ENCODE measurements around the gene RAB28. TPM values are rescaled to one million over a fixed set of nuclear protein-coding genes. Genes with fewer than 3 reads are reported as not detected.

The RAB28 gene
- polyA plus RNA-seq, 1 donor (not counting 4 experiments of a cell fraction or from before 2014, with no cell fraction given), result 19.7 TPM

DNA sequence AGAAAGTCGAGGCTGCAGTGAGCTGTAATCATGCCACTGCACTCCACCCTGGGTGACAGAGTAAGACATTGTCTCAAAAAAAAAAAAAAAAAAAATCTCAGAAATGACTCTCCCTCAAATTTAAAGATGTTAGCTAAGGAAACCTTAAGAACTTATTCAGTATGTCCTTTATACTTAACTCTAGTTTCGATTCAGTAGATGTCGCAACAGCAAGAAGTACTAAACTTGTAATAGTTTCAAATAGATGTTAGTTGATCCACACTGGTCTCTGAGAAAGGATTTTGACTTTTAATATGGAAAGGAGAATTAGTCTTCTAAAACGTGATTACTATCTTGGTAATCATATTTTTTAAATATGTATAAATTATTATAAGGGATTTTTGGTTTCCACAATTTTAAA, 30.6 kb upstream of the RAB28 start:
- Histone ChIP-seq H3K36me3 (ENCODE audit: control insufficient read depth in 2 of 2, extremely low read depth in 1 of 2, insufficient read depth in 2 of 2, low read length in 2 of 2) (no peaks in the 10 kb centered on the region), H3K9ac (ENCODE audit: control insufficient read depth, extremely low read depth, insufficient read depth, low read length) (no peak overlapping the region), H3K4me2 (ENCODE audit: control insufficient read depth, extremely low read depth, insufficient read depth, low read depth, low read length) (no peak overlapping the region), H3K27ac (ENCODE audit: control insufficient read depth, insufficient read depth, low read length) (no peak overlapping the region), H3K4me1 (ENCODE audit: control insufficient read depth, extremely low read depth, insufficient read depth, low read length) (no peaks in the 10 kb centered on the region), H3K9me1 (ENCODE audit: control insufficient read depth, extremely low read depth, insufficient read depth, low read length) (no peaks in the 10 kb centered on the region), H3K4me3 (ENCODE audit: control insufficient read depth in 2 of 3, extremely low read depth in 1 of 3, insufficient read depth in 2 of 3, low read depth in 1 of 3, low read length in 3 of 3) (no peak overlapping the region), H2AFZ (ENCODE audit: control insufficient read depth, low read length) (no peak overlapping the region), H4K20me1 (ENCODE audit: control insufficient read depth, extremely low read depth, insufficient read depth, low read length) (no peaks in the 10 kb centered on the region), H3K27me3 (ENCODE audit: control insufficient read depth, extremely low read depth, insufficient read depth, low read length) (peaks cover 7% of the 10 kb centered on the region), H3K9me3 (ENCODE audit: control insufficient read depth, low read depth, low read length) (no peaks in the 10 kb centered on the region), H3K79me2 (ENCODE audit: control insufficient read depth, insufficient read depth, low read length) (no peaks in the 10 kb centered on the region)
- dilution Hi-C loops (cut with MboI; ENCODE audit: extremely low pct_ligation_motif_present, low sequenced_read_pairs), result no loop called here
- FAIRE-seq, result no peak
- no peak for DNase-seq (ENCODE audit: low read depth, low spot score)
- TF ChIP-seq EZH2 (IDR thresholded peaks at IDR 0.05; ENCODE audit: low read length) (no peak), CTCF (optimal IDR thresholded peaks at IDR 0.05 in 1 of 3, IDR thresholded peaks at IDR 0.05 in 1 of 3, conservative IDR thresholded peaks at IDR 0.05 in 1 of 3; ENCODE audit: extremely low read depth in 1 of 3, insufficient read depth in 2 of 3, low read length in 3 of 3) (no peak)

DNA sequence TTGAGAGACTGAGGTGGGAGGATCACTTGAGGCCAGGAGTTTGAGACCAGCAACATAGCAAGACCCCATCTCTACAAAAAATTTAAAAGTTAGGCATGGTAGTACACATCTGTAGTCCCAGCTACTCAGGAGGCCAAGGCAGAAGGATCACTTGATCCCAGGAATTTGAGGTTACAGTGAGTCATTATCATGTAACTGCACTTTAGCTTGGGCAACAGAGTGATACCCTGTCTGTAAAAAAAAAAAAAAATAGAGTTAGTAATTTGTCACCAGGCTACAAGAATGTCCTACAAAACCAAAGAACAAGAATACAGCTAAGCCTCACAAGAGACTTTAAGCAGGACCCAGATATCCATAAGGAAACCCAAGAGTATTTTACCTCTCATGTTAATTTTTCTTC, 27.0 kb upstream of the RAB28 start:
- FAIRE-seq (no peak), DNase-seq (ENCODE audit: low read depth, low spot score) (no peak)
- no peak overlapping the region for H3K9ac ChIP-seq (ENCODE audit: control insufficient read depth, extremely low read depth, insufficient read depth, low read length)

GRCh38 chr4:13509442-13509841, 25.3 kb upstream of the RAB28 start:
- H3K4me1 ChIP-seq (ENCODE audit: control insufficient read depth, extremely low read depth, insufficient read depth, low read length), result no peaks in the 10 kb centered on the region
- H3K9ac ChIP-seq (ENCODE audit: control insufficient read depth, extremely low read depth, insufficient read depth, low read length), result no peak overlapping the region
- H3K9me1 ChIP-seq (ENCODE audit: control insufficient read depth, extremely low read depth, insufficient read depth, low read length), result no peaks in the 10 kb centered on the region
- H3K79me2 ChIP-seq (ENCODE audit: control insufficient read depth, insufficient read depth, low read length), result no peaks in the 10 kb centered on the region
- no peak overlapping the region for H2AFZ ChIP-seq (ENCODE audit: control insufficient read depth, low read length)
- H3K27me3 ChIP-seq (ENCODE audit: control insufficient read depth, extremely low read depth, insufficient read depth, low read length), result peaks cover 3% of the 10 kb centered on the region
- dilution Hi-C loops (cut with MboI; ENCODE audit: extremely low pct_ligation_motif_present, low sequenced_read_pairs), result no loop called here
- no peak overlapping the region for H3K27ac ChIP-seq (ENCODE audit: control insufficient read depth, insufficient read depth, low read length)
- no peak overlapping the region for H3K4me2 ChIP-seq (ENCODE audit: control insufficient read depth, extremely low read depth, insufficient read depth, low read depth, low read length)
- H3K4me3 ChIP-seq (ENCODE audit: control insufficient read depth in 2 of 3, extremely low read depth in 1 of 3, insufficient read depth in 2 of 3, low read depth in 1 of 3, low read length in 3 of 3), result no peak overlapping the region
- no peaks in the 10 kb centered on the region for H3K9me3 ChIP-seq (ENCODE audit: control insufficient read depth, low read depth, low read length)
- TF ChIP-seq CTCF (optimal IDR thresholded peaks at IDR 0.05 in 1 of 3, IDR thresholded peaks at IDR 0.05 in 1 of 3, conservative IDR thresholded peaks at IDR 0.05 in 1 of 3; ENCODE audit: extremely low read depth in 1 of 3, insufficient read depth in 2 of 3, low read length in 3 of 3) (no peak), EZH2 (IDR thresholded peaks at IDR 0.05; ENCODE audit: low read length) (no peak)
- no peaks in the 10 kb centered on the region for H3K36me3 ChIP-seq (ENCODE audit: control insufficient read depth in 2 of 2, extremely low read depth in 1 of 2, insufficient read depth in 2 of 2, low read length in 2 of 2)
- FAIRE-seq (no peak), DNase-seq (ENCODE audit: low read depth, low spot score) (no peak)
- no peaks in the 10 kb centered on the region for H4K20me1 ChIP-seq (ENCODE audit: control insufficient read depth, extremely low read depth, insufficient read depth, low read length)

More for the DNA sequence above, 27.0 kb upstream of the RAB28 start:
- dilution Hi-C loops (cut with MboI; ENCODE audit: extremely low pct_ligation_motif_present, low sequenced_read_pairs), result no loop called here
- no peak overlapping the region for H3K4me2 ChIP-seq (ENCODE audit: control insufficient read depth, extremely low read depth, insufficient read depth, low read depth, low read length)
- no peak overlapping the region for H3K4me3 ChIP-seq (ENCODE audit: control insufficient read depth in 2 of 3, extremely low read depth in 1 of 3, insufficient read depth in 2 of 3, low read depth in 1 of 3, low read length in 3 of 3)
- no peak for TF ChIP-seq EZH2 (IDR thresholded peaks at IDR 0.05; ENCODE audit: low read length)
- H2AFZ ChIP-seq (ENCODE audit: control insufficient read depth, low read length), result no peak overlapping the region
- no peaks in the 10 kb centered on the region for H4K20me1 ChIP-seq (ENCODE audit: control insufficient read depth, extremely low read depth, insufficient read depth, low read length)
- no peak overlapping the region for H3K27ac ChIP-seq (ENCODE audit: control insufficient read depth, insufficient read depth, low read length)
- no peaks in the 10 kb centered on the region for H3K79me2 ChIP-seq (ENCODE audit: control insufficient read depth, insufficient read depth, low read length)
- no peaks in the 10 kb centered on the region for H3K4me1 ChIP-seq (ENCODE audit: control insufficient read depth, extremely low read depth, insufficient read depth, low read length)
- H3K9me1 ChIP-seq (ENCODE audit: control insufficient read depth, extremely low read depth, insufficient read depth, low read length), result no peaks in the 10 kb centered on the region
- H3K9me3 ChIP-seq (ENCODE audit: control insufficient read depth, low read depth, low read length), result no peaks in the 10 kb centered on the region
- peaks cover 4% of the 10 kb centered on the region for H3K27me3 ChIP-seq (ENCODE audit: control insufficient read depth, extremely low read depth, insufficient read depth, low read length)
- H3K36me3 ChIP-seq (ENCODE audit: control insufficient read depth in 2 of 2, extremely low read depth in 1 of 2, insufficient read depth in 2 of 2, low read length in 2 of 2), result no peaks in the 10 kb centered on the region
